Osteocyte (in vitro differentiated cells): Measurements from ENCODE around the gene NCBP1. TPM values are rescaled to one million over a fixed set of nuclear protein-coding genes. Genes with fewer than 3 reads are reported as not detected.

Experiments
- DNase-seq: peaks from one replicate; pipeline ENCODE4 v3.0.0; 2021; ENCODE audit warnings: mixed read lengths; ENCODE audit not compliant: unreplicated experiment; ENCODE audit errors: extremely low spot score
- H3K27ac Mint-ChIP-seq: one replicate; pipeline ENCODE4 v1.8.0; 2021; ENCODE audit warnings: mild to moderate bottlenecking, mixed read lengths; ENCODE audit not compliant: unreplicated experiment
- H3K27me3 Mint-ChIP-seq: one replicate; pipeline ENCODE4 v1.8.0; 2021; ENCODE audit warnings: mixed read lengths; ENCODE audit not compliant: unreplicated experiment
- H3K36me3 Mint-ChIP-seq: one replicate; pipeline ENCODE4 v1.8.0; 2021; ENCODE audit warnings: mixed read lengths; ENCODE audit not compliant: unreplicated experiment
- H3K4me1 Mint-ChIP-seq: one replicate; pipeline ENCODE4 v1.8.0; 2021; ENCODE audit warnings: mixed read lengths; ENCODE audit not compliant: unreplicated experiment
- H3K4me3 Mint-ChIP-seq: one replicate; pipeline ENCODE4 v1.8.0; 2021; ENCODE audit warnings: mild to moderate bottlenecking, moderate library complexity, mixed read lengths; ENCODE audit not compliant: unreplicated experiment
- H3K9me3 Mint-ChIP-seq: one replicate; pipeline ENCODE4 v1.8.0; 2021; ENCODE audit warnings: mixed read lengths; ENCODE audit not compliant: unreplicated experiment
- CTCF ChIP-seq: fragments of 200-600 bp; sonication (generic); IDR thresholded peaks from 2 replicates; pipeline ENCODE4 v1.5.0; 2021; ENCODE audit warnings: antibody characterized with exemption, mild to moderate bottlenecking, moderate library complexity
- total RNA-seq: library from RNA; stranded (reverse); gene quantifications from 2 replicates; pipeline ENCODE4 v1.2.1, GENCODE V29; 2021

Gene NCBP1
- total RNA-seq, 1 donor from 2014 or later, result 42.2 TPM

DNA sequence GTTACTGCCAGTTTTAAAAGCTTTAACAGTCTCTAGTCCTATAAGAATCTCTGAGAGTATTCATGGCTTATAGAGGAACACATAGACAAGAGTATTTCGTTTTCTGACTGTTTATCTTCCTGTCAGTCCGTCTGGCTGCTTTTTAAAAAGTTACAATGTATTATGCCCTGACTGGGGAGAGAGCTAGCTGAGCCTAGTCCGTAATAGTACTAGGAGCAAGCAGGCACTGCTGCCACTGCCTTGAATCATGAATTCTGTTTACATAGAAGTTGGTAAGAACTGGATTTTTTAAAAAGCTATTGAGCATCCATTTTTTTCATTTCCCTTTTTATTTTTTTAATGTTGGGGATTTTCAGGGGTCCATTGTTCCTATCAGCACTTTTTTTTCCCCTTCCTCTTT, 37.0 kb downstream of the NCBP1 start:
- H3K4me1 Mint-ChIP-seq, result no peaks in the 10 kb centered on the region
- TF ChIP-seq CTCF, result no peak
- no peak for DNase-seq
- peak overlapping the region; percentile 32 for H3K27ac Mint-ChIP-seq
- H3K9me3 Mint-ChIP-seq, result no peaks in the 10 kb centered on the region
- H3K36me3 Mint-ChIP-seq, result peaks cover 58% of the 10 kb centered on the region
- H3K27me3 Mint-ChIP-seq, result no peaks in the 10 kb centered on the region
- H3K4me3 Mint-ChIP-seq, result no peak overlapping the region

DNA sequence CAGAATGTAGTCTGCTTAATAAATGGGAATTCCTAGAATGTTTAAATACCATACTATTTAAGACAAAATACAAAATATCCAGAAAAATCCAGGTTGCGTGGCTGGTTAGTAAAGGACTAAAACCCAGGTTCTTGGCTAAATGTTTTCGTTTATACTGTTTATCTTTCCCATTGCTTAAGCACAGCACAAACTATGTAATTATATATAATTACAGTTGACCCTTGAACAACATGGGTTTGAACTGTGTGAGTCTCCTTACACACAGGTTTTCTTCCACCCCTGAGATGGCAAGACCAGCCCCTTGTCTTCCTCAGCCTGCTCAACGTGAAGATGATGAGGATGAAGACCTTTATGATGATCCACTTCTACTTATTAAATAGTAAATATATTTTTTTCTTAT, 38.8 kb downstream of the NCBP1 start:
- no peak overlapping the region for H3K4me3 Mint-ChIP-seq
- peaks cover 54% of the 10 kb centered on the region for H3K36me3 Mint-ChIP-seq
- H3K27ac Mint-ChIP-seq, result no peak overlapping the region
- H3K4me1 Mint-ChIP-seq, result no peaks in the 10 kb centered on the region
- no peak for DNase-seq
- TF ChIP-seq CTCF, result no peak
- H3K27me3 Mint-ChIP-seq, result no peaks in the 10 kb centered on the region
- H3K9me3 Mint-ChIP-seq, result no peaks in the 10 kb centered on the region

DNA sequence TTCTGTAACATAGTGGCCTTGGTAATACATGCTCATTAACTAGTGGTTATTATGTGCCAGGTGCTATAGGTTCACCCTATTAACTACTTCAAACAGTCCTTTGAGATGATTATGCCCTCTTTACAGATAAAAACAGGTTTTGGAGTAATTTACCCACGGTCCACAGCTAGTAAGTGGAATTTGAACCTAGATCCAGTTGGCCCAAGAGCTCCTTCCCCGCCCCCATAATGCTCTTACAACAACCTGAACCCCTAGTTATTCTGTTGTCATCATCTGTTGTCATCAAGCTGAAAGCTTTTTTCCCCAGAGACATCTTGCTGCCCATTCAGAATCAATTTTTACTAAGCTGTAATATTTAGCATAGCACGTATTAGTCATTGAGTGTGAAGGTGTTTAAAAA, 40.3 kb downstream of the NCBP1 start:
- Mint-ChIP-seq H3K9me3 (no peaks in the 10 kb centered on the region), H3K36me3 (peaks cover 57% of the 10 kb centered on the region), H3K27me3 (no peaks in the 10 kb centered on the region), H3K4me1 (no peaks in the 10 kb centered on the region), H3K27ac (no peak overlapping the region), H3K4me3 (no peak overlapping the region)
- DNase-seq, result no peak
- TF ChIP-seq CTCF, result no peak

DNA sequence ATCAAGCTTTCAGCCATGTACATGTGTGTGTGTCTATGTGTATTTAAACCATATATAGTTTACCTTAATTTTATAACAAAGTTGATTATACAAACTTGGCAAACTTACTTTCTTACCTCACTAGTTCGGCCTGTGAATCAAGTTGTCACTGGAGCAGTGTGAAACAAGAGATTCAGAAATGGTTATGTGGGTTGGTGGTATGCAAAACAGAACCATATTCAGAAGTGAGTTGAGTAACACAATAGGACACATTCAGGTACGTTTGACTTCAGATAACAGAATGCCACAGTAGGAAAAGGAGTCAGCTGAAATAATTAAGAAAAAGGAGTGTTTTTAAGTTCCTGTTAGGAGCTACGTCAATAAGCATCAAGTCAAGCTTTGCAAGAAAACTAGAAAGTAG, 42.0 kb downstream of the NCBP1 start:
- Mint-ChIP-seq H3K9me3 (no peaks in the 10 kb centered on the region), H3K36me3 (peaks cover 55% of the 10 kb centered on the region), H3K27ac (no peak overlapping the region), H3K27me3 (no peaks in the 10 kb centered on the region), H3K4me3 (no peak overlapping the region), H3K4me1 (no peaks in the 10 kb centered on the region)
- TF ChIP-seq CTCF, result no peak
- no peak for DNase-seq

GRCh38 chr9:97682242-97682641, 48.6 kb downstream of the NCBP1 start:
- H3K4me3 Mint-ChIP-seq, result no peak overlapping the region
- H3K27me3 Mint-ChIP-seq, result no peaks in the 10 kb centered on the region
- no peaks in the 10 kb centered on the region for H3K9me3 Mint-ChIP-seq
- H3K36me3 Mint-ChIP-seq, result peaks cover 46% of the 10 kb centered on the region
- no peak for TF ChIP-seq CTCF
- no peak overlapping the region for H3K27ac Mint-ChIP-seq
- H3K4me1 Mint-ChIP-seq, result no peaks in the 10 kb centered on the region
- no peak for DNase-seq
